Fibroblast of the aortic adventitia (primary cell): ENCODE data around the gene SLC35F1. TPM values are rescaled to one million over a fixed set of nuclear protein-coding genes. Genes with fewer than 3 reads are reported as not detected.

Experiments used
- DNase-seq: peaks from one replicate; pipeline ENCODE4 v3.0.0-alpha.2; 2010; ENCODE audit warnings: low read depth
- H3K4me3 ChIP-seq: 2 replicates; pipeline ENCODE4 v1.5.1; 2011; ENCODE audit warnings: low read depth, mild to moderate bottlenecking, control low read depth, low read length, moderate library complexity
- CTCF ChIP-seq: IDR thresholded peaks from 2 replicates; pipeline ENCODE4 v1.5.1; 2011; ENCODE audit warnings: mild to moderate bottlenecking, low read length, control low read depth, inconsistent platforms; ENCODE audit not compliant: insufficient read depth
- total RNA-seq: library from RNA; depleted of rRNA; stranded (reverse); fragments of >200 nt; gene quantifications from 2 replicates; pipeline ENCODE4 v1.2.3, GENCODE V29; 2012; ENCODE audit warnings: low replicate concordance

Gene SLC35F1
- total RNA-seq, 1 donor = not detected

- DNase-seq = no peak
- no peak overlapping the region for H3K4me3 ChIP-seq
- no peak for TF ChIP-seq CTCF
Measured at GRCh38 chr6:117919775-117920729, 13.0 kb downstream of the SLC35F1 start.

GRCh38 chr6:117924690-117925089 is 17.6 kb downstream of the SLC35F1 start:
- DNase-seq = no peak
- TF ChIP-seq CTCF = no peak
- H3K4me3 ChIP-seq = no peak overlapping the region

GRCh38 chr6:117927866-117928265 is 20.8 kb downstream of the SLC35F1 start:
- no peak for TF ChIP-seq CTCF
- H3K4me3 ChIP-seq = no peak overlapping the region
- DNase-seq = no peak

- no peak for TF ChIP-seq CTCF
- H3K4me3 ChIP-seq = no peak overlapping the region
- no peak for DNase-seq
Measured at GRCh38 chr6:117928833-117929232, 21.8 kb downstream of the SLC35F1 start.

GRCh38 chr6:117929501-117929900 is 22.4 kb downstream of the SLC35F1 start:
- no peak for TF ChIP-seq CTCF
- no peak for DNase-seq
- H3K4me3 ChIP-seq = no peak overlapping the region

- no peak for DNase-seq
- TF ChIP-seq CTCF = no peak
- no peak overlapping the region for H3K4me3 ChIP-seq
Measured at GRCh38 chr6:117930645-117931044, 23.6 kb downstream of the SLC35F1 start.
